ENCODE results near the gene PTPRT. TPM values are rescaled to one million over a fixed set of nuclear protein-coding genes. Genes with fewer than 3 reads are reported as not detected.

Gene PTPRT
- total RNA-seq, 1 donor from 2014 or later, result not detected

GRCh38 chr20:42430598-42430997 lies 759.1 kb downstream of the PTPRT start:
- TF ChIP-seq, protein P1, sequence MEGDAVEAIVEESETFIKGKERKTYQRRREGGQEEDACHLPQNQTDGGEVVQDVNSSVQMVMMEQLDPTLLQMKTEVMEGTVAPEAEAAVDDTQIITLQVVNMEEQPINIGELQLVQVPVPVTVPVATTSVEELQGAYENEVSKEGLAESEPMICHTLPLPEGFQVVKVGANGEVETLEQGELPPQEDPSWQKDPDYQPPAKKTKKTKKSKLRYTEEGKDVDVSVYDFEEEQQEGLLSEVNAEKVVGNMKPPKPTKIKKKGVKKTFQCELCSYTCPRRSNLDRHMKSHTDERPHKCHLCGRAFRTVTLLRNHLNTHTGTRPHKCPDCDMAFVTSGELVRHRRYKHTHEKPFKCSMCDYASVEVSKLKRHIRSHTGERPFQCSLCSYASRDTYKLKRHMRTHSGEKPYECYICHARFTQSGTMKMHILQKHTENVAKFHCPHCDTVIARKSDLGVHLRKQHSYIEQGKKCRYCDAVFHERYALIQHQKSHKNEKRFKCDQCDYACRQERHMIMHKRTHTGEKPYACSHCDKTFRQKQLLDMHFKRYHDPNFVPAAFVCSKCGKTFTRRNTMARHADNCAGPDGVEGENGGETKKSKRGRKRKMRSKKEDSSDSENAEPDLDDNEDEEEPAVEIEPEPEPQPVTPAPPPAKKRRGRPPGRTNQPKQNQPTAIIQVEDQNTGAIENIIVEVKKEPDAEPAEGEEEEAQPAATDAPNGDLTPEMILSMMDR (IDR thresholded peaks at IDR 0.05), result no peak
- no peaks in the 10 kb centered on the region for H3K4me1 Mint-ChIP-seq (ENCODE audit: low read depth)
- H3K36me3 Mint-ChIP-seq (ENCODE audit: low read depth), result no peaks in the 10 kb centered on the region
- peaks cover 1% of the 10 kb centered on the region for H3K27me3 Mint-ChIP-seq (ENCODE audit: low read depth)
- no peak for DNase-seq (ENCODE audit: low spot score)
- H3K9me3 Mint-ChIP-seq (ENCODE audit: low read depth), result peaks cover 22% of the 10 kb centered on the region
- H3K27ac Mint-ChIP-seq (ENCODE audit: unreplicated experiment), result no peak overlapping the region
- no peak overlapping the region for H3K4me3 Mint-ChIP-seq (ENCODE audit: unreplicated experiment)

DNA sequence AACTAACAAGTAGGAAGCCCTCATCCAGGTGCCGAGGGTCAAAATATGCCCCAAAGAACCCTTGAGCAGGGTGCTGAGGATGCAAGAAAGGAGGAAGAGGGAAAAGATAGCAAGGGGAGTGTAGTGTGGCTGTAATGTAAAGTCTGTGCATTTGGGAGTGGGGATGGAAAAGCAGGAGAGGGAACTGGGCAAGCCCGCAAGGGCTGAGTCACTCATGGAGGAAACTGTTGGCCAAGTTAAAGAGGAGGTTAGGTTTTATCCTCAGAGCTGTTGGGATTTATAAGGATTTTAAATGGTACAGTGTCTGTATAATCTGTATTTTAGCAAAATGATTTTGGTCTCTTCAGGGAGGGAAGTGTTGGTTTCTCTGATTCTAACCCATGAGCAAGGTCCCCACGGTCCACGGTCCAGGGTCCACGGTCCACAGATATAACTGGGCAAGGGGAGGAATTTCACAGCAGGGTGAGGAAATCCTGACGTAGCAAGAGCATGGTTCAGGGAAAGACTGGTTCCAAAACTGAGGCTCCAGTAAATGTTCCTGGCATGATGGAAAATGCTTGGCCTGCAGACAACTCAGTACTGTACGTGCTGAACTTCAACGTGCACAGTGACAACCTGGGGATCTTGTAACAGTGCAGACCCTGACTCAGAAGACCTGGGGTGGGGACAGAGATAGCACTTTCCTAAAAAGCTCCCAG lies 759.8 kb downstream of the PTPRT start:
- no peaks in the 10 kb centered on the region for H3K36me3 Mint-ChIP-seq (ENCODE audit: low read depth)
- no peak overlapping the region for H3K4me3 Mint-ChIP-seq (ENCODE audit: unreplicated experiment)
- peaks cover 26% of the 10 kb centered on the region for H3K9me3 Mint-ChIP-seq (ENCODE audit: low read depth)
- no peaks in the 10 kb centered on the region for H3K27me3 Mint-ChIP-seq (ENCODE audit: low read depth)
- TF ChIP-seq, protein P1 (IDR thresholded peaks at IDR 0.05), result no peak
- H3K27ac Mint-ChIP-seq (ENCODE audit: unreplicated experiment), result no peak overlapping the region
- DNase-seq (ENCODE audit: low spot score), result no peak
- H3K4me1 Mint-ChIP-seq (ENCODE audit: low read depth), result no peaks in the 10 kb centered on the region

GRCh38 chr20:42419814-42420532 lies 769.7 kb downstream of the PTPRT start:
- no peak for DNase-seq (ENCODE audit: low spot score)
- H3K9me3 Mint-ChIP-seq (ENCODE audit: low read depth), result peaks cover 15% of the 10 kb centered on the region
- TF ChIP-seq, protein P1 (IDR thresholded peaks at IDR 0.05), result no peak
- no peaks in the 10 kb centered on the region for H3K4me1 Mint-ChIP-seq (ENCODE audit: low read depth)
- H3K4me3 Mint-ChIP-seq (ENCODE audit: unreplicated experiment), result no peak overlapping the region
- no peaks in the 10 kb centered on the region for H3K36me3 Mint-ChIP-seq (ENCODE audit: low read depth)
- no peak overlapping the region for H3K27ac Mint-ChIP-seq (ENCODE audit: unreplicated experiment)
- H3K27me3 Mint-ChIP-seq (ENCODE audit: low read depth), result no peaks in the 10 kb centered on the region

DNA sequence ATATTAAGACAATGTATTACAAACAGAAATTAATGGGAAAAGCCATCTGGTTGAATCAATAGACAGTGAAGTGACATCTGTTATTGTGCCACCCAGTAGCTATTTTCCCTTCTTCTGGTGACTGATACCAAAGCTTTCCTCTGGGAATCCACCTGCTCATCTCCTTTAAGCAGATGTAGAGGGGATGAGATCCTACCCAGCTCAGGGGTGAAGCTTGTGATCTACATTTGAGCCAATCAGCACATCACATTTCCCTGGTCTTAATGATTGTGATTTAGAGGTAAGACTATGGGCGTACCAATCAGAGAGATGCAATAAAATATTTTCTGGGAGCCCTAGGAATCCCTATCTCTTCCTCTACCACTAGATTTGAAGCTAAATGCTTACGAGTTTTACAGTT lies 782.9 kb downstream of the PTPRT start:
- H3K27ac Mint-ChIP-seq (ENCODE audit: unreplicated experiment), result no peak overlapping the region
- TF ChIP-seq, protein P1 (IDR thresholded peaks at IDR 0.05), result no peak
- DNase-seq (ENCODE audit: low spot score), result no peak

DNA sequence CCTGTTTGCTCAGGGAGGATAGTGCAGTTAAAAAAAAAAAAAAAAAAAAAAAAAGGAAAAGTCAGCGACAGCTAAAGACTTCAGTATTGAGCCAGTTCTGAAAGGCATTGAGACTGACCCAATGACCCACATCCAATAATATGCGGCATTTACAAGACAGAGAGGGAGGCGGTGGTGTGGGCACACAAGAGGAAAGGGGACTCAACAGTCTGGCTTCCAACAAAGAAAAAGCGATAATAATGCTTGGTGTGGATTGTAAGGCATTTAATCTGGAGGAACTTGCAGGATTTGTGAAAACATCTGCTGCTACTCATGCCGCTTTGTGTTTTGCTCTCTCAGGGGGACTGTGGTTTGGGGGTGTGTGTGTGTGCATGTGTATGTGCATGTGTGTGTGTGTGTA lies 787.3 kb downstream of the PTPRT start:
- no peak for DNase-seq (ENCODE audit: low spot score)
- Mint-ChIP-seq H3K4me3 (ENCODE audit: unreplicated experiment) (no peak overlapping the region), H3K27ac (ENCODE audit: unreplicated experiment) (no peak overlapping the region), H3K4me1 (ENCODE audit: low read depth) (no peaks in the 10 kb centered on the region), H3K27me3 (ENCODE audit: low read depth) (no peaks in the 10 kb centered on the region), H3K36me3 (ENCODE audit: low read depth) (no peaks in the 10 kb centered on the region), H3K9me3 (ENCODE audit: low read depth) (peaks cover 7% of the 10 kb centered on the region)
- TF ChIP-seq, protein P1 (IDR thresholded peaks at IDR 0.05), result no peak

More for the DNA sequence above, 782.9 kb downstream of the PTPRT start:
- no peaks in the 10 kb centered on the region for H3K27me3 Mint-ChIP-seq (ENCODE audit: low read depth)
- H3K4me1 Mint-ChIP-seq (ENCODE audit: low read depth), result no peaks in the 10 kb centered on the region
- H3K9me3 Mint-ChIP-seq (ENCODE audit: low read depth), result peaks cover 11% of the 10 kb centered on the region
- no peak overlapping the region for H3K4me3 Mint-ChIP-seq (ENCODE audit: unreplicated experiment)
- H3K36me3 Mint-ChIP-seq (ENCODE audit: low read depth), result no peaks in the 10 kb centered on the region

Data from chondrocyte (in vitro differentiated cells).